ENCODE data around the gene KLF17.

DNA sequence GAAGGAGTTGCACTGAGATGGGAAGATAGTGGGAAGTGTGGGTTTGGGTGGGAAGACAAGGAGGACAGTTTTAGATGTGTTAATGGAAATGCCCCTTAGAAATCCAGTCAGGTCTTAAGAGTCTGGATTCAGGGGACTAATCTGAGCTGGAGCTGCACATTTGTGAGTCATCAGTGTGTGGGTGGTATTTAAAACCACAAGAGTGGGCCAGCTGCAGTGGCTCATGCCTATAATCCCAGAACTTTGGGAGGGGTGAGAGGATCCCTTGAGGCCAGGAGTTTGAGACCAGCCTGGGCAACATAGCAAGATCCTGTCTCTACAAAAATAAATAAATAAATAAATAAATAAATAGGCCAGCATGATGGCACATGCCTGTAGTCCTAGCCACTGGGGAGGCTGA lies 46.4 kb upstream of the KLF17 start:
- TF ChIP-seq, protein P1, sequence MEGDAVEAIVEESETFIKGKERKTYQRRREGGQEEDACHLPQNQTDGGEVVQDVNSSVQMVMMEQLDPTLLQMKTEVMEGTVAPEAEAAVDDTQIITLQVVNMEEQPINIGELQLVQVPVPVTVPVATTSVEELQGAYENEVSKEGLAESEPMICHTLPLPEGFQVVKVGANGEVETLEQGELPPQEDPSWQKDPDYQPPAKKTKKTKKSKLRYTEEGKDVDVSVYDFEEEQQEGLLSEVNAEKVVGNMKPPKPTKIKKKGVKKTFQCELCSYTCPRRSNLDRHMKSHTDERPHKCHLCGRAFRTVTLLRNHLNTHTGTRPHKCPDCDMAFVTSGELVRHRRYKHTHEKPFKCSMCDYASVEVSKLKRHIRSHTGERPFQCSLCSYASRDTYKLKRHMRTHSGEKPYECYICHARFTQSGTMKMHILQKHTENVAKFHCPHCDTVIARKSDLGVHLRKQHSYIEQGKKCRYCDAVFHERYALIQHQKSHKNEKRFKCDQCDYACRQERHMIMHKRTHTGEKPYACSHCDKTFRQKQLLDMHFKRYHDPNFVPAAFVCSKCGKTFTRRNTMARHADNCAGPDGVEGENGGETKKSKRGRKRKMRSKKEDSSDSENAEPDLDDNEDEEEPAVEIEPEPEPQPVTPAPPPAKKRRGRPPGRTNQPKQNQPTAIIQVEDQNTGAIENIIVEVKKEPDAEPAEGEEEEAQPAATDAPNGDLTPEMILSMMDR (IDR thresholded peaks at IDR 0.05; ENCODE audit: insufficient read depth, low read length) = no peak
- no peak for TF ChIP-seq POLR2AphosphoS5 (IDR thresholded peaks at IDR 0.05; ENCODE audit: low read depth)
- TF ChIP-seq, protein P2, sequence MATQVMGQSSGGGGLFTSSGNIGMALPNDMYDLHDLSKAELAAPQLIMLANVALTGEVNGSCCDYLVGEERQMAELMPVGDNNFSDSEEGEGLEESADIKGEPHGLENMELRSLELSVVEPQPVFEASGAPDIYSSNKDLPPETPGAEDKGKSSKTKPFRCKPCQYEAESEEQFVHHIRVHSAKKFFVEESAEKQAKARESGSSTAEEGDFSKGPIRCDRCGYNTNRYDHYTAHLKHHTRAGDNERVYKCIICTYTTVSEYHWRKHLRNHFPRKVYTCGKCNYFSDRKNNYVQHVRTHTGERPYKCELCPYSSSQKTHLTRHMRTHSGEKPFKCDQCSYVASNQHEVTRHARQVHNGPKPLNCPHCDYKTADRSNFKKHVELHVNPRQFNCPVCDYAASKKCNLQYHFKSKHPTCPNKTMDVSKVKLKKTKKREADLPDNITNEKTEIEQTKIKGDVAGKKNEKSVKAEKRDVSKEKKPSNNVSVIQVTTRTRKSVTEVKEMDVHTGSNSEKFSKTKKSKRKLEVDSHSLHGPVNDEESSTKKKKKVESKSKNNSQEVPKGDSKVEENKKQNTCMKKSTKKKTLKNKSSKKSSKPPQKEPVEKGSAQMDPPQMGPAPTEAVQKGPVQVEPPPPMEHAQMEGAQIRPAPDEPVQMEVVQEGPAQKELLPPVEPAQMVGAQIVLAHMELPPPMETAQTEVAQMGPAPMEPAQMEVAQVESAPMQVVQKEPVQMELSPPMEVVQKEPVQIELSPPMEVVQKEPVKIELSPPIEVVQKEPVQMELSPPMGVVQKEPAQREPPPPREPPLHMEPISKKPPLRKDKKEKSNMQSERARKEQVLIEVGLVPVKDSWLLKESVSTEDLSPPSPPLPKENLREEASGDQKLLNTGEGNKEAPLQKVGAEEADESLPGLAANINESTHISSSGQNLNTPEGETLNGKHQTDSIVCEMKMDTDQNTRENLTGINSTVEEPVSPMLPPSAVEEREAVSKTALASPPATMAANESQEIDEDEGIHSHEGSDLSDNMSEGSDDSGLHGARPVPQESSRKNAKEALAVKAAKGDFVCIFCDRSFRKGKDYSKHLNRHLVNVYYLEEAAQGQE (IDR thresholded peaks at IDR 0.05; ENCODE audit: insufficient replicate concordance, low read depth) = no peak
- no peak for TF ChIP-seq GABPA (IDR thresholded peaks at IDR 0.05; ENCODE audit: low read depth)
- no peak for TF ChIP-seq SPI1 (IDR thresholded peaks at IDR 0.05; ENCODE audit: borderline replicate concordance, low read depth)

Data from HL-60 (cell line).